H9 (cell line): ENCODE results near the gene BICDL2. TPM values are rescaled to one million over a fixed set of nuclear protein-coding genes. Genes with fewer than 3 reads are reported as not detected.

Experiments used
- DNase-seq: peaks from one replicate; pipeline ENCODE4 v3.0.0-alpha.2; 2017
- H2AFZ ChIP-seq: one replicate; pipeline ENCODE4 v1.6.1; 2013; ENCODE audit warnings: mild to moderate bottlenecking, low read length, control low read depth, moderate library complexity
- H2AK5ac ChIP-seq: 2 replicates; pipeline ENCODE4 v1.6.1; 2013; ENCODE audit warnings: low read length, control low read depth, mixed read lengths; ENCODE audit not compliant: insufficient read length
- H2BK120ac ChIP-seq: one replicate; pipeline ENCODE4 v1.6.1; 2013; ENCODE audit warnings: low read depth, mild to moderate bottlenecking, low read length, control low read depth, inconsistent platforms; ENCODE audit not compliant: poor library complexity, severe bottlenecking
- H2BK12ac ChIP-seq: 2 replicates; pipeline ENCODE4 v1.6.1; 2013; ENCODE audit warnings: low read length, control low read depth, mixed read lengths, low read depth; ENCODE audit not compliant: insufficient read length
- H2BK15ac ChIP-seq: 2 replicates; pipeline ENCODE4 v1.6.1; 2013; ENCODE audit warnings: low read depth, low read length, control low read depth
- H2BK20ac ChIP-seq: one replicate; pipeline ENCODE4 v1.6.1; 2013; ENCODE audit warnings: low read depth, mild to moderate bottlenecking, low read length, control low read depth, inconsistent platforms; ENCODE audit not compliant: poor library complexity, severe bottlenecking
- H2BK5ac ChIP-seq: 2 replicates; pipeline ENCODE4 v1.6.1; 2013; ENCODE audit warnings: low read length, control low read depth, mixed read lengths; ENCODE audit not compliant: insufficient read length
- H3K14ac ChIP-seq: 2 replicates; pipeline ENCODE4 v1.6.1; 2013; ENCODE audit warnings: low read length, control low read depth; ENCODE audit not compliant: insufficient read depth
- H3K18ac ChIP-seq: 2 replicates; pipeline ENCODE4 v1.6.1; 2013; ENCODE audit warnings: low read depth, mild to moderate bottlenecking, mixed read lengths, low read length, control low read depth; ENCODE audit not compliant: insufficient read length
- H3K23ac ChIP-seq: 2 replicates; pipeline ENCODE4 v1.6.1; 2013; ENCODE audit warnings: low read length, control low read depth, mixed read lengths, low read depth; ENCODE audit not compliant: insufficient read length
- H3K23me2 ChIP-seq: 2 replicates; pipeline ENCODE4 v1.6.1; 2013; ENCODE audit warnings: low read depth, mild to moderate bottlenecking, mixed read lengths, low read length, control low read depth; ENCODE audit not compliant: insufficient read length, poor library complexity, severe bottlenecking
- H3K27ac ChIP-seq: 2 replicates; pipeline ENCODE4 v1.5.1; 2013; ENCODE audit warnings: low read length, control low read depth, mixed read lengths, low read depth; ENCODE audit not compliant: insufficient read length
- H3K27me3 ChIP-seq: 2 replicates; pipeline ENCODE4 v1.6.1; 2013; ENCODE audit warnings: low read length, control low read depth, inconsistent platforms; ENCODE audit not compliant: insufficient read depth
- H3K4ac ChIP-seq: 2 replicates; pipeline ENCODE4 v1.6.1; 2013; ENCODE audit warnings: low read depth, mild to moderate bottlenecking, control low read depth, inconsistent platforms, low read length, moderate library complexity
- H3K4me1 ChIP-seq: 2 replicates; pipeline ENCODE4 v1.6.1; 2013; ENCODE audit warnings: low read length, control low read depth, inconsistent platforms; ENCODE audit not compliant: insufficient read depth
- H3K4me2 ChIP-seq: 2 replicates; pipeline ENCODE4 v1.6.1; 2013; ENCODE audit warnings: low read length, control low read depth, mixed read lengths; ENCODE audit not compliant: insufficient read length, insufficient read depth
- H3K56ac ChIP-seq: 2 replicates; pipeline ENCODE4 v1.6.1; 2013; ENCODE audit warnings: low read depth, mild to moderate bottlenecking, mixed read lengths, low read length, control low read depth; ENCODE audit not compliant: insufficient read length
- H3K79me1 ChIP-seq: 2 replicates; pipeline ENCODE4 v1.6.1; 2013; ENCODE audit warnings: low read depth, mild to moderate bottlenecking, moderate library complexity, low read length, control low read depth, inconsistent platforms; ENCODE audit not compliant: insufficient read depth, poor library complexity, severe bottlenecking
- H3K79me2 ChIP-seq: 2 replicates; pipeline ENCODE4 v1.6.1; 2013; ENCODE audit warnings: low read length, control low read depth, inconsistent platforms; ENCODE audit not compliant: insufficient read depth
- H3K9ac ChIP-seq: 2 replicates; pipeline ENCODE4 v1.6.1; 2013; ENCODE audit warnings: low read length, control low read depth, mixed read lengths; ENCODE audit not compliant: insufficient read length; ENCODE audit errors: extremely low read depth
- H3K9me3 ChIP-seq: one replicate; pipeline ENCODE4 v1.6.1; 2013; ENCODE audit warnings: low read depth, low read length, inconsistent platforms; ENCODE audit not compliant: control insufficient read depth
- H3T11ph ChIP-seq: one replicate; pipeline ENCODE4 v1.6.1; 2013; ENCODE audit warnings: mild to moderate bottlenecking, low read length, control low read depth, inconsistent platforms
- H4K20me1 ChIP-seq: one replicate; pipeline ENCODE4 v1.6.1; 2013; ENCODE audit not compliant: control insufficient read depth, insufficient read length, insufficient read depth
- H4K5ac ChIP-seq: 2 replicates; pipeline ENCODE4 v1.6.1; 2013; ENCODE audit warnings: low read depth, mild to moderate bottlenecking, mixed read lengths, low read length, control low read depth; ENCODE audit not compliant: insufficient read length
- H4K8ac ChIP-seq: replicated peaks from 2 replicates; pipeline ENCODE4 v1.6.1; 2013; ENCODE audit warnings: low read length, control low read depth, mixed read lengths, low read depth; ENCODE audit not compliant: insufficient read length
- H4K91ac ChIP-seq: 2 replicates; pipeline ENCODE4 v1.6.1; 2013; ENCODE audit warnings: low read depth, mild to moderate bottlenecking, moderate library complexity, mixed read lengths, low read length, control low read depth; ENCODE audit not compliant: insufficient read length
- H3K27ac Mint-ChIP-seq, 3 experiments: 2 replicates in 2 of 3; 3 replicates in 1 of 3; pipeline ENCODE4 v1.8.0; 2020 to 2021; ENCODE audit warnings: mixed read lengths in 3 of 3, mild to moderate bottlenecking in 1 of 3, moderate library complexity in 1 of 3
- H3K27me3 Mint-ChIP-seq: 2 replicates; pipeline ENCODE4 v1.8.0; 2021; ENCODE audit warnings: low read depth, mild to moderate bottlenecking, moderate library complexity, mixed read lengths
- H3K36me3 Mint-ChIP-seq, 3 experiments: 2 replicates in 2 of 3; 3 replicates in 1 of 3; pipeline ENCODE4 v1.8.0; 2020 to 2021; ENCODE audit warnings: low read depth in 3 of 3, mixed read lengths in 3 of 3; ENCODE audit not compliant: insufficient read depth in 1 of 3
- H3K4me1 Mint-ChIP-seq, 2 experiments: 2 replicates each; pipeline ENCODE4 v1.8.0; 2020; ENCODE audit warnings: mixed read lengths in 2 of 2
- H3K4me3 Mint-ChIP-seq, 2 experiments: 2 replicates in 1 of 2; 3 replicates in 1 of 2; pipeline ENCODE4 v1.8.0; 2020 to 2021; ENCODE audit warnings: mild to moderate bottlenecking in 2 of 2, mixed read lengths in 2 of 2, moderate library complexity in 1 of 2
- H3K9me3 Mint-ChIP-seq, 2 experiments: 2 replicates in 1 of 2; 3 replicates in 1 of 2; pipeline ENCODE4 v1.8.0; 2020; ENCODE audit warnings: mild to moderate bottlenecking in 2 of 2, mixed read lengths in 2 of 2, moderate library complexity in 1 of 2
- CTCF ChIP-seq: fragments of 200-600 bp; sonication (generic); conservative IDR thresholded peaks from 3 replicates; pipeline ENCODE4 v1.8.0; 2021; ENCODE audit warnings: antibody characterized with exemption, mild to moderate bottlenecking
- WGBS: extraction: QIAGEN DNeasy Blood & Tissue Kit; methylation state at CpG from one replicate; pipeline ENCODE4 v1.1.7; 2013; ENCODE audit warnings: missing lambda C conversion rate, low lambda C conversion rate, mixed read lengths; ENCODE audit not compliant: insufficient read length; ENCODE audit errors: extremely low coverage; 5-methylcytosine and 5-hydroxymethylcytosine counted together
- total RNA-seq: library from RNA; stranded (reverse); gene quantifications from 2 replicates; pipeline ENCODE4 v1.2.1, GENCODE V29; 2021

The BICDL2 gene
- total RNA-seq, 1 experiment from 2014 or later: 13.5 TPM

- Histone ChIP-seq H3K79me1 (no peaks in the 10 kb centered on the region), H3K27ac (no peak overlapping the region)
Observed at GRCh38 chr16:3059041-3059722, 22.4 kb upstream of the BICDL2 start.

More at GRCh38 chr16:3059041-3059722, 22.4 kb upstream of the BICDL2 start:
- Histone ChIP-seq H4K5ac (no peak overlapping the region), H2AK5ac (no peak overlapping the region), H3K23me2 (peaks cover 14% of the 10 kb centered on the region), H2BK15ac (no peak overlapping the region), H4K8ac (no peak overlapping the region), H3K4me2 (peak overlapping the region; percentile 58), H4K20me1 (no peaks in the 10 kb centered on the region), H2BK120ac (no peak overlapping the region), H4K91ac (no peak overlapping the region), H3K14ac (peak overlapping the region; percentile 7; the same call in 1 of the 2 replicates), H3K18ac (peak overlapping the region; percentile 1), H3K23ac (no peak overlapping the region), H3K79me2 (no peaks in the 10 kb centered on the region), H3K9me3 (no peaks in the 10 kb centered on the region), H2AFZ (no peak overlapping the region), H2BK5ac (no peak overlapping the region), H2BK20ac (no peak overlapping the region), H3K27me3 (no peaks in the 10 kb centered on the region), H3K9ac (no peak overlapping the region), H3K4me1 (no peaks in the 10 kb centered on the region), H2BK12ac (no peak overlapping the region), H3T11ph (no peak overlapping the region), H3K56ac (no peak overlapping the region), H3K4ac (no peak overlapping the region)
- Mint-ChIP-seq H3K4me1 (peaks cover 28 to 39% of the 10 kb centered on the region in 2 experiments), H3K36me3 (peaks cover 6 to 16% (median 9%) of the 10 kb centered on the region in 3 experiments; a peak in 6 of 7 replicates), H3K9me3 (no peaks in the 10 kb centered on the region; a peak in 2 of 5 replicates), H3K27me3 (peaks cover 32% of the 10 kb centered on the region), H3K4me3 (peak overlapping the region; percentile 75 to 83), H3K27ac (peak overlapping the region in 2 of 3 experiments; percentile 53 to 61; a peak in 2 of 7 replicates)
- DNase-seq: peak; percentile 92
- no CpG with 5 or more reads among the region's 67 CpGs for WGBS
- peak; percentile 92 for TF ChIP-seq CTCF
